Erythroblast (primary cell): ENCODE data around the gene TRAPPC3.
A peak's percentile ranks its signal among the peaks of the same experiment; 100 is the strongest.

Source experiments
- DNase-seq, 2 experiments: peaks; one replicate each; lab custom pipeline; 2025; lab: John Stamatoyannopoulos, UW
- GATA1 ChIP-seq: IDR thresholded peaks from 2 replicates; pipeline ENCODE4 v1.6.1; 2011; ENCODE audit warnings: low read depth, mild to moderate bottlenecking, control low read depth, low read length, moderate library complexity
- POLR2A ChIP-seq: IDR thresholded peaks from 2 replicates; pipeline ENCODE4 v1.6.1; 2011; ENCODE audit warnings: mild to moderate bottlenecking, low read length

The TRAPPC3 gene

DNA sequence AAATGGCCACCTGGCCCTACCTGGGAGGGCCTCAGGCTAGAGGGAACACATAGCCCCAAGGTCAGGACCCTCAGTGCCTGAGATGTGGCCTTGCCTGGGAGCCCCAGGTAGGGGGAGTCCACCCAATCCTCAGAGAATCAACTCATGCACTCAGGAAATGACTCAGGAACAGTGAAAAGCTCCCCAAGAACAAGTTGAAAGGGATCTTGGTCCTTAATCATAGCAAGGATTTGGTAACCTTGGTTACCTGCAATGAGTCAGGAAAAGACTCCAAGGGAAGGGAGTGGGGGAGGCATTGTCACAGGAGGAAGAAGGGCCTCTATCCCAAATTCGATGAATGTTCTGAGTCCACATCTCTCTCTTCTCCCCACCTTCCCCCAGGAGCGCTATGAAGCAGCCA, 23.7 kb upstream of the TRAPPC3 start:
- no peak for DNase-seq
- TF ChIP-seq GATA1 (no peak), POLR2A (no peak)

DNA sequence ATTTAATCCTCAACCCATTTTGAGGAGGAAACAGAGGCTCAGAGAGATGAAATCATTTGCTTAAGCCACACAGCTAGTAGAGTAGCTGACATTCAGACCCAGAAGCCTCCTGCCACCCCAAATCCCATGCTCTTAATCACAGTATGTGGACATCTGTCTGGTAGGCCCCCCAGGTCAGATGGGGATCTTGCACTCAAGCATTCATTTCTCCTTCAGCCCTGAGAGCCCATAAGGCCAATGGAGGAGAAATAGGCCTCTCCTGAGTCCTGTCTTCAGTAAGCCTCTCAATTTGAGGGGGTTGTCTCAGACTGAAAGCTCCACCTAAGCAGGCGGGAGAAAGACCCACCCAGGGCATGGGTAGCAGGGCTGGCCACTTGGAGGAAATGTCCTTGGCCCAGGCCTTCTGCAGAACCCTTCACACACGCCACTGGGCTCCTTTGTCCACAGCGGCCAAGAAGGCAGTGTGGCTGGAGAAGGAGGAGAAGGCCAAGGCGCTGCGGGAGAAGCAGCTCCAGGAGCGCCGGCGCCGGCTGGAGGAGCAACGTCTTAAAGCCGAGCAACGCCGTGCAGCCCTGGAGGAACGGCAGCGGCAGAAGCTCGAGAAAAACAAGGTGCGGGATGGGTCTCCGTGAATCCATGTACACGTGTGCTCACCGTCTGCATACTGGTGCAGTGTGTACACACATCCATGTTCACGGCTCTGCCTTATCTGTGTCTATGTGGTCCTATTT, 22.9 kb upstream of the TRAPPC3 start:
- no peak for TF ChIP-seq GATA1
- no peak for TF ChIP-seq POLR2A
- no peak for DNase-seq

DNA sequence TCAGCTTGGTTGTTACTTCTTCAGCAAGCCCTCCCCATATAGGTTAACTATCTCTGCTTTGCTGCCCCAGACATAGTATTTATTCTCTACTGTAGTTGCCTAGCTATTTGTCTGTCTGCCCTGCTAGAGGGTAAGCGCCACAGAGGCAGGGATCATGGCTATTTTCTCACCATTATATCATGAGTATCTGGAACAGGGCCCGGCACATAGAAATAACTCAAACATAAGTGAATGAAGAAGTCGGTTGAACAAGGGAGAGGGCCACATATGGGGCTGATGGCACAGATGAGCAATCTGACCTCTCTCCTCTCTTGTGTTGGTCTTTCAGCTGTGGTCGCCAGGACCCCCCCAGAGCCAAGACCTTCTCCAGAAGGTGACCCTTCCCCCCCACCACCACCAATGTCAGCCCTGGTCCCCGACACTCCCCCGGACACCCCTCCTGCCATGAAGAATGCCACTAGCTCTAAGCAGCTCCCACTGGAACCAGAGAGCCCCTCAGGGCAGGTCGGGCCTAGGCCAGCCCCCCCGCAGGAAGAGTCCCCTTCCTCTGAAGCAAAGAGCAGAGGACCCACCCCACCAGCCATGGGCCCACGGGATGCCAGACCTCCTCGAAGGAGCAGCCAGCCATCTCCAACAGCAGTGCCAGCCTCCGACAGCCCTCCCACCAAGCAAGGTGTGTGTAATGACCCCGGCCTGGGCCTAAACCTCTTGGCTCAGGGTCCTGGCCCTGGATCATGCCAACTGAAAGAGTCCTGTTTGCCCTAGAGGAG, 21.5 kb upstream of the TRAPPC3 start:
- TF ChIP-seq GATA1 (no peak), POLR2A (no peak)
- no peak for DNase-seq

DNA sequence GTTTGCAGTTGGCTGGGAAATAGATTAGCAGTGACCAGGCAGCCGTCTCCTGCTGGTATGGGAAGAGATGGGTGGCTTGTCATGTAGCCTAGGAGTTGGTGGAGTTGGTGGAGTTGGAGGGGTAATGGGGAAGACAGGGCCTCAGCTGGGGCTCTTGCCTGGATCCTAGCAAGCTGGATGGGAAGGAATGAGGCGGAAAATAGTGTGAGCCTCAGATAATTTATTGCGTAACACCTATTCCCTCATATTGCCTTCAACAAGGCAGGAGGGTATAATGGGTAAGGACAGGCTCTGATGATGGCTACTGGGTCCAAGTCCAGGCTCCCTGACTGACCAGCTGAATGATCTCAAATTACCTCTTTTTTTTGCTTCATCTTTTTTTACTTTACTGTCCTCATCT, 19.2 kb upstream of the TRAPPC3 start:
- DNase-seq: no peak
- no peak for TF ChIP-seq POLR2A
- TF ChIP-seq GATA1: no peak

DNA sequence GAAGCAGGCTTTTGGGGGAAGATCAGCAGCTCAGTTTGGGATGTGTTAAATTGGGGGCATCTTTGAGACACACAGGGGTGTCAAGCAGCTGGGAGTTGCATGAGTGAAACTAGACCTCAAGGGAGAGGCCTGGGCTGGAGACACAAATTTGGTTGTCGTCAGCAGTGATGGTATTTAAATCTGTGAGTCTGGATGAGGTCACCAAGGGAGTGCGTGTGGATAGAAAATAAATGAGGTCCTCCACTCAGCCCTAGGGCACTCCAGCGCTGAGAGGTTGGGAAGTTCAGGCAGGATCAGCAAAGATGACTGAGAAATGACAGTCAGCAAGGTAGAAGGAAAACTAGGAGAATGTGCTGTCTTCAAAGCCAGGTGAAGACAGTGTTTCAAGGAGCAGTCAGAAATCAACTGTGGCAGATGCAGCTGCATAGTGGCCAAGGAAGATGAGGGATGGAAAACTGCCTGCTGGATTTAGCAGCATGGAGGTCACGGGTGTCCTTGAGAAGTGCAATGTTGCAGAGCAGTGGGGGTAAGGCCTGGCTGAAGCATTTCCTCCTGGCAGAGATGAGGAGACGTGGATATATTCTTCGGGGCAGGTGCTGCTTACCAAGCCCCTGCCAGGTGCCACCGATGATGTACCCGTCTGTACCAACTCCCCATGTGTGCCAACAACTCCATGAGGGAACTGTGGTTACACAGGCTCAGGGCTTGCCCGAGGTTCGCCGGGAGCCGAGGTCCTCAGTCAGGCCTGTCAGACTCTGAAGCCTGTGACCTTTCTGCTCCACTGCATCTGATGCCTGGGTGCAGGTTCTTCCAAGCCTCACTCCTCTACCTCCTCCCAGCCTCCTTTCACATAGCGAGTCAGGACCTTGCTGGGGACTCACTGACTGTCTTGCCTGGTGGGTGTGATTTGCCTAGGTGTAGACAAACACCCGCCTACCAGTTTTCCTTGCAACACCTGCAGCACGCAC, 17.9 kb upstream of the TRAPPC3 start:
- no peak for DNase-seq
- no peak for TF ChIP-seq POLR2A
- no peak for TF ChIP-seq GATA1

DNA sequence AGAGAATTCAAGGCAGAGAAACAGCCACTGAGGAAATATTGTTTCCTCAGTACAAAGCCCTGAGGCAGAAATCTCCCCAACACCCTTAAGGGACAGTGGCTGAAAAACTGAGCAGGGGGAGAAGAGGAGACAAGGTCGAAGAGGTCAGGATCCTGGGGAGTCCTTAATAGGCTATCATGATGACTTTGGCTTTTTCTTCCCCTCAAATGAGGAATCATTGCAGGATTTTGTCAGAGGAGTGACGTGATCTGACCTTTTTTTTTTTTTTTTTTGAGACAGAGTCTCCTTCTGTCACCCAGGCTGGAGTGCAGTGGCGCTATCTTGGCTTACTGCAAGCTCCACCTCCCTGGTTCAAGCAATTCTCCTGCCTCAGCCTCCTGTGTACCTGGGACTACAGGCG, 16.9 kb upstream of the TRAPPC3 start:
- TF ChIP-seq GATA1 (no peak), POLR2A (no peak)
- DNase-seq: no peak

DNA sequence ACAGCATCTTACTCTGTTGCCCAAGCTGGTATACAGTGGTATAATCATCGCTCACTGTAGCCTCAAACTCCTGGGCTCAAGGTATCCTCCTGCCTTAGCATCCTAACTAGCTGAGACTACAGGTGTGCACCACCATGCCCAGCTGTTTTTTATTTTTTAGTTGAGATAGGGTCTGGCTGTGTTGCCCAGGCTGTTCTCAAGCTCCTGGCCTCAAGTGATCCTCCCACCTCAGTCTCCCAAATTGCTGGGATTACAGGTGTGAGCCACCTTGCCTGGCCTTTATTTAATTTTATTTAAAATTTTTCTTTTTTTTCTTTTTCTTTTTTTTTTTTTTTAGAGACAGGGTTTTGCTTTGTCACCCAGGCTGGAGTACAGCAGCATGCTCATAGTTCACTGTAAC, 15.9 kb upstream of the TRAPPC3 start:
- DNase-seq: no peak
- TF ChIP-seq POLR2A (no peak), GATA1 (no peak)

DNA sequence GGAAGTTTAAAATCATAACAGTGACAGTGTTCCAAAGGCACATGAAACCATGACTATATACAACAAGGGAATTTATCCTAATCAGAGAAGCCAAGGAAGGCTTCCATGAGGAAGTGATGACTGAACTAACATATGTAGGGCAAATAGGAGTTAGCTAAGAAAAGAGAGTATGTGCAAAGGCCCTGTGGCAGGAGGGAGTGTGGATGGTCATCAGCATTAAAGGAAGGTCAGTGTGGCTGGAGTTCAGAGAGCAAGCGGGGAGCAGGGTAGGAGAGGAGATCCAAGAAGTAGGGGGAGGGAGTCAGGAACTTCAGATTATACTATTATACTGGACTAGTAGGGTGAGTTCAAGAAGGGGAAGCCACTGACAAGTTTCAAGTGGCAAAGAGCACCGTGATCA, 15.1 kb upstream of the TRAPPC3 start:
- TF ChIP-seq GATA1: no peak
- TF ChIP-seq POLR2A: no peak
- DNase-seq: no peak

DNA sequence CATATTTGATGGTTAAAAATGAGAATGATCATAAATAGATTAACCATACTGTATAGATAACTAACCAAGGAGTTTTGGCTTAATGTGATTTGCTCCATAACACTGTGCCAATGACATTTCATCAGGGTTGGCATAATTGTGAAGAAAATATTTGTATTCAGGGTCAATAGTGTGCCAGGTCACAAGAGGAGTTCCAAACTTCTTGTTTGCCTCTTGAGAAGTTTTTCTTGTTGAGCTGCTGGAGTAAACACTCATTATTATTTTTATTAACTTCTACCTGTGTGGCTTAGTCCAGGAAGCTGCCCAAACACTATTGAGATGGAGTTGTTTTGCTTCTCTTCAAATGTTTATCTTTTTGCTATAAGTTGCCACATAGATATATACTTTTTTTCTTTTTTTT, 14.1 kb upstream of the TRAPPC3 start:
- no peak for TF ChIP-seq GATA1
- no peak for TF ChIP-seq POLR2A
- no peak for DNase-seq

DNA sequence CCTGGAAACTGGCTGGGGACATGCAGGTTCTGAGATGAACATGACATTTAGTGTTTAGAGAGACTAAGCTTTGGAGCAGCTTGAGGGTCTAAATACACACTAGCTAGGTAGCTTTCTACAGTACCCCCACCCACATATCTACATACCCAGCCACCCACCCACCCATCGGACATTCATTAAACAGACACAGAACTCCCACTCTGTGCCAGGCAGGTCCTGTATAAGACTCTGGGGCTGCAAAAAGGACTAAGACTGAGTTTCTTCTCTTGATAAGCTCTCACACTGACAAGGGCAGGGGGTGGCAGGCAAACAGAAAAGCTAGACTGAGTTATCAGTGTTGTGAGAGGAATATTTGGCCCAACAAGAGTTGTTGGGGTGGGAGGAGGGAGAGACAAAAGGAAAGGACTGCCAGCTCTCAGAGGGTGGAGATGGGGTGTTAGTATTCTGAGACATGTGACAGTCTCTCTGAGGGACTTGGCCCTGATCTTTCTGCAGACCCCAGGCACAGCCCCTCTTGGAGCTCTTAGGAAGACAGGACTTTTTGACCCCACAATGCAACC, 13.5 kb upstream of the TRAPPC3 start:
- peak; percentile 47 to 75 for DNase-seq
- TF ChIP-seq POLR2A: no peak
- TF ChIP-seq GATA1: no peak

DNA sequence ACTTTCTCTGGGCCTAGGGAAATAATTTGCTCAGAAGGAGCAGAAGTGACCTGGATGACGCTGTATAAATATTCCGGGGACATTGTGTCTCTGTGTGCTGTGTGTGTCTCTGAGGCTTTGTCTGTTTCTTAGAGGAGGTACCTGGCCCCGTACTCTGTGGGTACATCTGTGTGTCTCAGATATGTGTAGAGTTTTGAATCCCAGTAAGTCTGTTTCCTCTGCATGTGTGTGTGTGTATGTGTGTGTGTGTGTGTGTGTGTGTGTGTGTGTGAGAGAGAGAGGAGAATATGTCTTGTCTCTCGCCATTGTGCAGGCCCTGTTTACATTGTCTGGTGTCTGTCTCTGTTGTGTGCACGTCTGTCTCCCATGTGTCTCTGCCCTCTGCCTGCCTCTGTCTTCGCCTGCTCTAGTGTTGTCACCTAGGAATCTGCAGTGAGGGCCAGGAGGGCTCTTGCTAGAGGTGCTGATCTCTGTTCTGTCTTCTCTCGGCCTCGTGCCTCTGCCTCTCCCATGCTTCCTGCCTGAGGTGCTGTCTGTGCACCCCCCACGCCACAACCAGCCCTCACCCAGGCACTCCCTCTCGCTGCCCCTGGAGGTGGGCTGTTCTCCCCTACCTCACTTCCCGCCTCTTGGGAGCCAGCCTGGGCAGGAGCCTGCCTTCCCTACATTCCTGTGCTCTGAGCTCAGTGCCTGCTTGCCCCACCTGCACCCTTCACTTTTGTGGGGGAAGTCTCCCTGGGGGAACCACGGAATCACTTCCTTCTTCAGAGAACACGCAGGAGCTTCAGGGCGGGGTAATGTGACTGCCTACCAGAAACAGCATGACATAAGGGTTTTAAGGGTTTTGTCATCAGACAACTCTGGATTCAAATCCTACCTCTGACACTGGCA, 12.6 kb upstream of the TRAPPC3 start:
- TF ChIP-seq POLR2A: no peak
- DNase-seq: peak; percentile 50 to 52

DNA sequence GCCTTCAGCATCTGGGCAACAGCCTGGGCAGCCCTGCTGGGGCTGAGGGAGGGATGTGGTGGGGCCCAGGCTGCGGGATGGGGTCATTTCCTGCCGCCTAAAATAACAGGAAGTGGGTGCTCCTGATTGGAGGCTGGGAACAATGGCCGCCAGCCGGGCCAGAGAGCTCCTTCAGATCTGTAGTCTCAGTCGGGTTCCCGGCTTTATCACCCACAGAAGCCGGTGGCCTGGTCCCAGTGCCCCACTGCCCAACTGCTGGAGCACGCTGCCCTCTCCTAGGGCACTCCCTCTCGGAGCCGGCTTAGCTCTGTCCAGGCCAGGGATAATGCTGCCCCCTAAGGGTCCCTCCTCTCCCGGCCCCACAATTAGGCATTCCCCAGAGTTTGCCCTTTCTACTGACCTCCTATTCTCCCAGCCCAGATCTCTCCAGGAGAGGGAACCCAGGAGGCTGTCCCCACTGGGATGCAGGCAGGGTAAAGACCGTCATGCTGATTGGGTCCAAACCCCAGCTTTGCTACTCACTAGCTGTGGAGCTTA, 11.7 kb upstream of the TRAPPC3 start:
- TF ChIP-seq GATA1: no peak
- TF ChIP-seq POLR2A: no peak
- DNase-seq: peak; percentile 48 to 52

DNA sequence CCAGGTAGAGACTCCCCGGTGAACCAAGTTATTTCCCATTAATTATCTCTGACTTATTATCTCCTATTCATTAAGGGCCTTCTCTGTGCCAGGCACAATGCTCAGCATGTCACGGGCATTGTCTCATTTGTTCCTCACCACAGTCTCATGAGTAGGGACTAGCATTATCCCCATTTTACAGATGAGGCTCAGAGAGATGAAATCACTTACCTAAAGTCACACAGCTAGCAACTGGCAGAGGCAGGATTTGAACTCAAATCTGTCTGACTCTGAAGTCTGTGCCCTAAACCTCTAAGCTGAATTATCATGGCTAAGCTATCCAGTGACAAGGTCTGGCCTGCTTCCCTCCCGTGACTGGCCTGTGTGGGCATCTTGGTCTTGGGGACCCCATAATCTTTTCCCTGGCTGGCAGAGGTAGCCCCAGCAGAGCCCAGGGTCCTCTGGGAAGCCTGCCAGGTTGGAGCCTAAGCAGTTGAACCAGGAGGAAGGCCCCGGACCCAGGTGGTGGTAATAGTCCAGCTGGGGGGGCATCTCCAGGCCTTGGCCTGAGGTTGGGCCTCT, 11.2 kb upstream of the TRAPPC3 start:
- DNase-seq: no peak
- no peak for TF ChIP-seq POLR2A
- TF ChIP-seq GATA1: no peak
